ENCODE results near the gene BCL2L11.

The BCL2L11 gene

GRCh38 chr2:111191877-111192276 is 71.2 kb downstream of the BCL2L11 start:
- no peak for DNase-seq (ENCODE audit: low spot score)

- no peak for DNase-seq (ENCODE audit: low spot score)
These were observed 72.2 kb downstream of the BCL2L11 start for GRCh38 chr2:111192776-111193368.

GRCh38 chr2:111194835-111195621 is 74.3 kb downstream of the BCL2L11 start:
- DNase-seq (ENCODE audit: low spot score): no peak

- DNase-seq (ENCODE audit: low spot score): no peak
These were observed 75.7 kb downstream of the BCL2L11 start for GRCh38 chr2:111196435-111196834.

GRCh38 chr2:111198701-111199100 is 78.0 kb downstream of the BCL2L11 start:
- no peak for DNase-seq (ENCODE audit: low spot score)

- DNase-seq (ENCODE audit: low spot score): no peak
These were observed 79.1 kb downstream of the BCL2L11 start for GRCh38 chr2:111199840-111200239.

GRCh38 chr2:111200333-111200881 is 79.7 kb downstream of the BCL2L11 start:
- DNase-seq (ENCODE audit: low spot score): no peak

GRCh38 chr2:111201214-111201613 is 80.5 kb downstream of the BCL2L11 start:
- no peak for DNase-seq (ENCODE audit: low spot score)

GRCh38 chr2:111202266-111203040 is 81.7 kb downstream of the BCL2L11 start:
- no peak for DNase-seq (ENCODE audit: low spot score)

GRCh38 chr2:111204706-111205105 is 84.0 kb downstream of the BCL2L11 start:
- DNase-seq (ENCODE audit: low spot score): no peak

GRCh38 chr2:111205774-111206173 is 85.1 kb downstream of the BCL2L11 start:
- DNase-seq (ENCODE audit: low spot score): no peak

- no peak for DNase-seq (ENCODE audit: low spot score)
These were observed 87.1 kb downstream of the BCL2L11 start for GRCh38 chr2:111207851-111208250.

GRCh38 chr2:111208639-111209038 is 87.9 kb downstream of the BCL2L11 start:
- no peak for DNase-seq (ENCODE audit: low spot score)

- DNase-seq (ENCODE audit: low spot score): peak; percentile 69
These were observed 88.4 kb downstream of the BCL2L11 start for GRCh38 chr2:111209045-111209514.

- no peak for DNase-seq (ENCODE audit: low spot score)
These were observed 89.3 kb downstream of the BCL2L11 start for GRCh38 chr2:111210036-111210435.

GRCh38 chr2:111213877-111214276 is 93.2 kb downstream of the BCL2L11 start:
- no peak for DNase-seq (ENCODE audit: low spot score)

- no peak for DNase-seq (ENCODE audit: low spot score)
These were observed 96.3 kb downstream of the BCL2L11 start for GRCh38 chr2:111216811-111217652.
